NCI-H1694 (cell line): ENCODE data around the gene ALPK1.
"Not testable (repeated sequence)": the region's sequence is repeated elsewhere in the genome, so short reads cannot be mapped to it uniquely, and the experiment has no call there.

Source experiments
- DNase-seq: peaks from one replicate; lab custom pipeline; 2025; lab: John Stamatoyannopoulos, UW

The ALPK1 gene

DNA sequence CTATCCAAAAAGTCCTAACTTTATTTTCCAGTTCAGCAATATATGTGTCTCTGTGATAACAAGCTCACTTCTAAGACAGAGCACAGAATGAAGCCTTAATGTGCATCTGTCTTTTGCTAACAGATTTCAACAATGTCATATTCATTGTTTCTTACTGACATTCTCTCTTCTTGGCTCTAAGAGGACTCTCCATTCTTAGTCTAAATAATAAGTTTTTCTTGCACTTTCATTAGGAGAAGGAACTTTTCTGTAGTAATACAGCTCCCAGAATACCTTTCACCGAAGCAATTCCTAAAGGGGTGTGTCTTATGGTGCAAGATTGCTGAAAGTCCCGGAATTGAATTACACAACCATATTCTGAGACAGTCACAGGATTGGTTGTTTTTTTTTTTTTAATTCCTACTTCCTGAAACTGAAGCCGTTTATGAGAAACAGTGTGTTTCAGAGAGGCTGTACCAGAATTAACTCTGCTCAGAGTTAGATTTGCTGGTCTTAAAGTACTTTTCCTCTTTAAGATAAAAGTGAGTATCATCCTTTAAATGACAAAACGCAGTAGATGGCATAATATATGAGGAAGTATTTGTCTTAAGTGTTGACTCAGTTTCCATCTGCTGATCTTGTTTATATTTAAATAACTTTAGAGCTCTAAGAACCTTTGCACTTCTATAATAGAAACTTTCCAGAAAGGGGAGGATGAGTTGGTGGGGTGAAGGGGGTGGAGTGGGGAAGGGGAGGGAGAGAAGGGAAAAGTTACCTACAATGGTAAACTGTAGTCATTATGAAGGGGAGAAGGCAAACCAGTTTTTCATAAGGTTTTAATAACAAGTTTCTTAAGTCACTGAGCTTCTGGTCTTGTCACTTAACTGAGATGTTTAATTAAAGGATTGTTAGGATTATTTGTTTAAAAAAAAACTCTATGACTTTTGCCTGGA is at the start of gene ALPK1:
TSS of gene ALPK1 (plus strand) at position 421 of the 932 bp plus-strand sequence.
- no peak for DNase-seq

DNA sequence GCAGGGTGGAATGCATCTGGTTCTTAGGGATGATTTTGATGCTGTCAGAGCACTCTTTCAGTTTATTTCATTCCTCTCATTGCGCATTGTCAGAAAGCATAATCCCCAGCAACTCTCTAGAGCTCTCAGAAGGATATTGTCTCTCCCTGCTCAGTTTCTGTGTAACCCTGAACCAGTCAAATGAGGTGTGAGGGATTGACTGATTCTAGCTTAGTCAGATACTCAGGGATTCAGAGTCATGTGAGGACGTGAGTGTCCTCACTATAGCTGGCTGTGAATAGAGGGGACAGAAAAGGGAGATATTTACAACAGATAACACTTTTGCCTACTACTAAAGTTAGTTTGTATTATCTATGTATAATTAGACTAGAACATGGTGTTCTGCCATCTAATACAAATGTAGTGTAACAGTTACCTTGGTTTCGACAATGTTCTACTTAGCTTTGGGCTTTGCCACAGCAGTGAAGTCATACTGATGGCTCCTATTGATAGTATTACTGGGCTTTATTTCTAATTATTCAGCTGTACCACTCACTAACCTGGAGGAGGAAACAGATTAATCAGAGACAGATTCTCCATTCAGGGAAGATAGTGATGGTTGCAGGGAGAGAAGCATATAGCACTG is 46.0 kb upstream of the ALPK1 start:
- no peak for DNase-seq

DNA sequence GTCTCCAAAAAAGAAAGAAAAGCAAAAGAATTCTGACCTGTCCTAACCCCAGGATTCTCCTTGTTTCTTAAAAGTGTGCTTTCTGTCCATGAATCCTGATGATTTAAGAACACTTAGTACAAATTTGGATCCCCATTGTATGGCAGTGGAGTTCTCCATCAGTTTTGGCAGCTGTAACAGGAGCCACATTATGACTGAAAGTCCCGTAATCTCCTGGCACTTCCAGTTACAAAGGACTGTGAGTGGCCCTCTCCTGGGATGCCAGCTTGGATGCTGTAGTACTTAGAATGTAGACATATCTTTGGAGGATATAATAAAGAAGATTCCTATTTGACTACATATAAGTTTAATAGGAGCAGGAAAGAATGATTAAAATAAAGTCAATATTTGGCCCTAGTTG is 44.9 kb upstream of the ALPK1 start:
- no peak for DNase-seq

- DNase-seq: no peak
These were observed 43.7 kb upstream of the ALPK1 start for GRCh38 chr4:112253382-112254000.

DNA sequence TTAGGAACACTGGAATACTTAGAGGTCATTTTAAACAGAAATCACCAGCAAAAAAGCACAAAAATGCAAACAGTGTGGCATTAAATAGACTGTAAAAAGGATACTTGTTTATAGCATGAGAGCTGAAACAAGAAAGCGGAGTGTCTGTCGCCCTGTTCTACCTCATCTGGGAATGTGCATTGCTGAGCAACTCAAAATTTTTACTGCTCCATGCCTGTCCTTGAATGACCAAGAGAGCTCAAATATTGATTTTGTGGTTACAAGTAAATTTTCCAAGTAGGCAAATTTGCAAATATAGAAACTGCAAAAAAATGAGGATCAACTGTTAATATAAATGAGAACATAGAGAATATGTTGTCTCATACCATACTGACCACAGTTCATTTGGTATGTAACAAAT is 40.1 kb upstream of the ALPK1 start:
- DNase-seq: no peak

- peak; percentile 5 for DNase-seq
These were observed 30.3 kb upstream of the ALPK1 start for GRCh38 chr4:112266823-112267222.

DNA sequence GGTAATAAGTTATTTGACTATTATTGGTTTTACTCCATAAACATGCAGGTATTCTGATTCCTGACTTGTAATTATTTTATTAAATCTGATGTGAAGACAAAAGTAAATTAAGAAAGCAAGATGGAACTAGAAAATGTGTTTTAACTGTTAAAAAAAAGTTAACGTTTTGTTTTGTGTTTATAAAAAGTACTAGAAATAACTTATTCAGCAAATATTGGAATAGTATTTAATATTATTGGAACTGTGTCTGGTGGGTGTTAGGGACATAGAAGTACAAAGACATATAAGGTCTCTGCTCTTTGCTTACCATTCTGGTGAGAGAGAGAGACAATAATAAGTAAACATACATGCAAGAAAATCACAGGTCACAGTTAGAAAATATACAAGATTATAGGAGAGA is 27.1 kb upstream of the ALPK1 start:
- no peak for DNase-seq

- DNase-seq: no peak
These were observed 26.3 kb upstream of the ALPK1 start for GRCh38 chr4:112270640-112271421.

DNA sequence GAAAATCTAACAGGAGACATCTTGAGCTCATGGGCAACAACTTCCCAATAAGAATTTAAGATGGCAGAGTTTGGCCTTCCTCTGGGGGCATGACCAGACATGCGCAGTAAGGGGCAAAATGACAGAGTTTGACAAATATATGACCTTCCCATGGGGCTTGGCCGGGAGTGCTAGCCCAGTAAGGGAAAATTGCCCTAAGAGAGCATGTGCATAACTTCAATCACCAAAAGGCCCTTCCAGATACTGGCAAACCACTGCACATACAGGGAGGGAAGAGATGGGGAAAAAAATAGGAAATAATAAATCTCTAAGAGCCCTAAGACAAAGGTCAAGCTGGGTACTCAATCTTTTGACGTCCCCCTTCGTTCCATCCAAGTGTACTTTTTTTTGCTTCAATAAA is 24.9 kb upstream of the ALPK1 start:
- DNase-seq: no peak

GRCh38 chr4:112274959-112275358 is 22.2 kb upstream of the ALPK1 start:
- DNase-seq: no peak

DNA sequence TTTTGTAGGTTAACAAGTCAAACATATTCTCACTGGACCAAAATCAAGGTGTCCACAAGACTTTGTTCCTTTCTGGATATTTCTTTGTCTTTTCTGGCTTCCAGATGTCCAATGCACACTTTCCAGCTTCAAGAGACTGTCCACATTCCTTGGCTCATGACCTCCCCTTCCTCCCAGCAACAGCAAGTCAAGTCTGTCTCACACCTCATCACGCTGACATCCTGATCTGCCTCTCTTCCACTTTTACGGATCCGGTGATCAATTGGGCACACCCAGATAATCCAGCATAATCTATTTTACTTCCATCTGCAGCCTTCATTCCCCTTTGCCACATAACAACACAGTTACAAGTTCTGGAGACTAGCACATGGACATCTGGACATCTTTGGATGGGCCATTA is 21.1 kb upstream of the ALPK1 start:
- no peak for DNase-seq

DNA sequence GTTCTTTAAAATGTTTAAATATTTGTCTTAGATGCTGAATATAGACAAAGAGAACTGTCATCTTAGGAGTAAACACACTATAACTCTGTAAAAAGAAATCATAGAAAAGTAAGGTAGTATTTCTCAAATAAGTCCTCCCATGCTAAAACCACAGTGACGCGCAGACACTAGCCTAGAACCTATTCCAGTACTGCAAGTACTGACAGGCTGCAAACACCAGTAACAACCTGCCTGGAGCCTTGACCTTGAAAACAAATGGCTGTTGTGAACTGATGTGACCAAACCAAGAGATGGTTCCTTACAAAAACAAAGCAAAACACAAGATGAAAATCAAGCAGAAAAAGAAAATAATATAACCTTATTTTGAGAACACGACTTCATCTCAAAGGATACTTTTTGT is 19.9 kb upstream of the ALPK1 start:
- DNase-seq: no peak

DNA sequence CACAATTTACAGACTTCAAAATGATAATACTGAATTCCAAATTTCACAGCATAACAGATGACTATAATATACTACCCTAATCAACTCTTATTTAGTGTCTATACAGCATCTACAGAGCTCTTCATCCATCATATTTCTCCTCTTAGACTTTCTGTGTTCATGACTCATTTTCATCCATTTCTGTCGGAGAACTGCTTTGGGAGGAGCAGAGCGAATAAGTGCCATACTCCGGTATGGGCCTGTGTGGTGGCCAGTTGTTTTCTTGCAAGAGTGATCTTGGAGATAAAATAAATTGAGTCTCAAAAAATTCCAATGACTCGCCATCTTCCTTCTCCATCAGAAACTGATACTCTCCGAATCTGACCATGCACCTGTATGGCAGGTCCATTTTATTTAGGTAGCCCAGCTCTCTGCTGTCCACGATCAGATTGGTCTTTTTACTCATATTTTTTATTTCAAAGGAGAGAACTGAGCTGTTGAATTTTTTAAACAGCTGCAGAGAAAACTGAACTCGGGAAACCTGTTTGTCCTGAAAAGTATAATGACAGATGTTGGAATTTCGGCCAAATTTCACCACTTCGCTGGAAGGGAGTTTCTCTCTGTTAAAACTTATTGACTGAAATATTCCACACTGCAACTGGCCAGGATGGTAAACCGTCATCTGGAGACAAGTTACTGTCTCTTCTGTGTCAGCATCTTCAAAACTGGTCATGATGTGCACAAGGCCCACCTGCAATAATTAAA is 19.3 kb upstream of the ALPK1 start:
- DNase-seq: no peak

GRCh38 chr4:112279025-112279881 is 17.9 kb upstream of the ALPK1 start:
- DNase-seq: no peak

GRCh38 chr4:112279882-112280315 is 17.3 kb upstream of the ALPK1 start:
- DNase-seq: no peak

DNA sequence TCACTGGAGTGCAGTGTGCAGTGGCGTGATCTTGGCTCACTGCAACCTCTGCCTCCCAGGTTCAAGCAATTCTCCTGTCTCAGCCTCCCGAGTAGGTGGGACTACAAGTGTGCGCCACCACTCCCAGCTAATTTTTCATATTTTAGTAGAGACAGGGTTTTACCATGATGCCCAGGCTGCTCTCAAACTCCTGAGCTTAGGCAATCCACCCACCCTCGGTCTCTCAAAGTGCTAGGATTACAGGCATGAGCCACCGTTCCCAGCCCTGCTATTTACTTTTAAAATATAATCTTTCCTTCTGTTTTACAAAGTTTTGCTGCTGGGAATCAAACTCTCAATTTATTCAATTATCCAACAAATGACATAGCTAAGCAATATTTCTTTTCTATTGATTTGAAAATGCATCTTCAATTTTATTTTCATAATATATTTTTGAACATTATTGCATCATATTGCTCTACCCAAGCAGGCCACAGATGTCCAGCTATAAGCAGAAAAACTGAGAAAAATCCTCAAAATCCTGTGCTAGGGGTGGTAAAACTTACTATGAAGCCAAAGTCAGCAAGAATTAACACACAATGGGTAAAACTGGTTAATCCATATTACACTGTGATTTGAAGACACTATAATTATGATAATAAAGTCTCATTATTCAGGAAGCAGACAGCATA is 16.6 kb upstream of the ALPK1 start:
- DNase-seq: no peak

DNA sequence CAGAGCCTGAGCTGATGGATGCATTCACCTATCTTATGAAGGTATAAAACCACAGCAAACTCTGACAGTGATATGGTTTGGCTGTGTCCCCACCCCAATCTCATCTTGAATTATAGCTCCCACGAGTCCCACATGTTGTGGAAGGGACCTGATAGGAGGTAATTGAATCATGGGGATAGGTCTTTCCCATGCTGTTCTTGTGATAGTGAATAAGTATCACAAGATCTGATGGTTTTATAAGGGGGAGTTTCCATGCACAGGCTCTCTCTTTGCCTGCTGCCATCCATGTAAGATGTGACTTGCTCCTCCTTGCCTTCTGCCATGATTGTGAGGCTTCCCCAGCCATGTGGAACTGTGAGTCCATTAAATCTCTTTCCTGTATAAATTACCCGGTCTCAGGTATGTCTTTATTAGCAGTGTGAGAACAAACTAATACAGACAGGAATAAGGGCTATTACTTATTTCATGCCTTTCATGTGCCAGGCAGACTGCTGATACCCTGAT is 15.2 kb upstream of the ALPK1 start:
- not testable (repeated sequence) for DNase-seq

DNA sequence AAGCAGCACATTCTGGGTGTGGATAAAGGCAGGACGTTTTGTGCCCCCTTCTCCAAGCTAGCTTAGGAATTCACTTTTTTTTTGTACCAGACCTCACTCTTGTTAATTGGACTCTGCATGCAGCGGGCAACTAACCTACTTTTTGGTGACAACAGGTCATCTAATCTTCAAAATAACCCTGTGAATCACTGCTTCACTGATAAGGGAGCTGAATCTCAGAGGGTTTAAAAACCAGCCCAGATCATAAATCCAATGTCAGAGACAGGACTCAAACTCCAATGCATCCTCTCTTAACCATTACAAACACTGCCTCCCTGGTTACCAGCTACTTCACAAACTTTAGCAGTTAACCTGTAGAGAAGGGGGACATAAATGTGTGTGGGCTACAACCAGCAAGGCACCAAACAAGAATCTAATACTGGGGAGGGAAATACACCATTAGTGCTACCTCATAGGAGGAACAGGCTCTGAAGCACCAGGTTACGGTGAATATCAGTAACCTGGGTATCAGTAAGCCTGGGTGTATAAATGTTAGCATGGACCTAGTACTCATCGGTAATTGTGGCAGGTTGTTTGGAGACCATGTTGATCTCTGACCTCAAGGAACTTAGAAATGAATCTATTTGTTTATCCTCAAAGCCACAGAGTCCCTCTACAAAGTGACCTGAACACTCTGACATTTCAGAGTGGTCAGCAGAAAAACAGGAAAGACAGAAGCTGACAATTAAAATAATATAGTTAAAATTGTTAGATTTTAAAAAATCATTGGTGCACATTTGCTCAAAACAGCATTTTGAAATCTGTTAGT is 14.1 kb upstream of the ALPK1 start:
- no peak for DNase-seq

GRCh38 chr4:112284166-112284565 is 13.0 kb upstream of the ALPK1 start:
- DNase-seq: no peak
